GM12878 (cell line): ENCODE results near the gene LHFPL2.

Experiments used
- BACH1 ChIP-seq: fragments of 450-650 bp; IDR thresholded peaks from 2 replicates; pipeline ENCODE4 v1.6.1; 2017; ENCODE audit warnings: mild to moderate bottlenecking, borderline replicate concordance
- CREM ChIP-seq: IDR thresholded peaks from 2 replicates; pipeline ENCODE4 v1.6.1; 2014; ENCODE audit warnings: antibody characterized with exemption, low read depth
- EZH2 ChIP-seq: IDR thresholded peaks from 2 replicates; pipeline ENCODE4 v1.6.1; 2012; ENCODE audit warnings: low read depth, mild to moderate bottlenecking, control low read depth, inconsistent platforms, low read length, borderline replicate concordance; ENCODE audit not compliant: control insufficient read depth
- FOS ChIP-seq: IDR thresholded peaks from 3 replicates; pipeline ENCODE4 v1.6.1; 2011; ENCODE audit warnings: borderline replicate concordance; ENCODE audit not compliant: insufficient read length; ENCODE audit errors: extremely low read depth
- HDAC6 ChIP-seq: fragments of 200-600 bp; sonication (generic); IDR thresholded peaks from one replicate; pipeline ENCODE4 v1.8.0; 2017; ENCODE audit warnings: antibody characterized with exemption; ENCODE audit not compliant: unreplicated experiment
- POLR2AphosphoS5 ChIP-seq: IDR thresholded peaks from 2 replicates; pipeline ENCODE4 v1.6.1; 2011; ENCODE audit warnings: mild to moderate bottlenecking, low read length, inconsistent platforms
- ZNF274 ChIP-seq: IDR thresholded peaks from one replicate; pipeline ENCODE4 v1.8.0; 2011; ENCODE audit not compliant: insufficient read length, insufficient read depth

DNA sequence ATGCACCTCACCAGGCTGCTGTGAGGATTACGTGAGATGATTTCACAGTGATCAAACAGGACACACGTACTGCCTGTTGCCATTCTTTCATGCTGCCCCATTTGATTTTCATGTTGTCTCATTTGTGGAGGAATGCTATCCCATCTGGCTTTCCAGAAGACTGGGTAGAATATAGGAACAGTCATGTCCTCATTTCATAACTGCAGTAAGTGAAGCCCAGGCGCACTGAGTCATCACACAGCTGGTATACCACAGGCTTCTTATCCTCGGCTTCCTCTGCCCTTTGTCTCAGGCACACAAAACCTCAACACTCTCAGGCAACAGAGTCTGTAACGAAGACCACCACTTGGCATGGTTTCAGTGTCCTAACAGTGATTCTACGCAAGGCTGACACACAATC, 62.3 kb downstream of the LHFPL2 start:
- TF ChIP-seq POLR2AphosphoS5 = no peak
- TF ChIP-seq EZH2 = no peak
- TF ChIP-seq CREM = no peak
- TF ChIP-seq FOS = no peak
- TF ChIP-seq HDAC6 = no peak
- no peak for TF ChIP-seq BACH1
- no peak for TF ChIP-seq ZNF274
